A549 (cell line): Measurements from ENCODE around the gene DNAH11. TPM values are rescaled to one million over a fixed set of nuclear protein-coding genes. Genes with fewer than 3 reads are reported as not detected.

Experiments
- ATAC-seq, 2 experiments: fragments of 200-7000 bp in 1 of 2; fragments of >200 bp in 1 of 2; cut with Nextera tagmentation in 1 of 2; cut with Tn5 transposase in 1 of 2; 3 replicates each; pipeline versions ENCODE4 v1.8.0 to v1.9.1; 2018 to 2020; ENCODE audit warnings: mild to moderate bottlenecking in 1 of 2, moderate library complexity in 1 of 2
- CTCF ChIA-PET: fragments of 300-600 bp; sonication (Branson Sonifier 250); formaldehyde crosslinking; extraction: SDS; loops from one replicate; lab custom pipeline; 2021; ENCODE audit warnings: antibody characterized with exemption, inconsistent platforms; lab: Yijun Ruan, JAX
- POLR2A ChIA-PET: fragments of 350-600 bp; formaldehyde crosslinking; extraction: SDS; loops from one replicate; lab custom pipeline; 2021; ENCODE audit warnings: antibody characterized with exemption, inconsistent platforms; lab: Yijun Ruan, JAX
- DNase-seq, 2 experiments: peaks; one replicate each; pipeline versions ENCODE4 v3.0.0 to v3.0.0-alpha.2; 2011 to 2016; ENCODE audit warnings: low read depth in 1 of 2, low spot score in 1 of 2
- FAIRE-seq: peaks from 2 replicates; lab custom pipeline; 2011; peaks lifted over from hg19 to GRCh38; lab: Jason Lieb, UNC
- H3K27ac ChIP-seq, 2 experiments: fragments of >200 bp; sonication (Bioruptor Twin); formaldehyde crosslinking; 3 replicates each; pipeline ENCODE4 v1.5.1; 2016 to 2017
- H3K4me1 ChIP-seq: fragments of >200 bp; sonication (Bioruptor Twin); formaldehyde crosslinking; 3 replicates; pipeline ENCODE4 v1.6.1; 2016
- H3K4me2 ChIP-seq: fragments of >200 bp; sonication (Bioruptor Twin); formaldehyde crosslinking; 3 replicates; pipeline ENCODE4 v1.6.1; 2016
- H3K4me3 ChIP-seq: fragments of >200 bp; sonication (Bioruptor Twin); formaldehyde crosslinking; 3 replicates; pipeline ENCODE4 v1.5.1; 2016
- H3K9me3 ChIP-seq: fragments of >200 bp; sonication (Bioruptor Twin); formaldehyde crosslinking; 3 replicates; pipeline ENCODE4 v1.6.1; 2016
- ELK1 ChIP-seq: fragments of 150-350 bp; IDR thresholded peaks from 2 replicates; pipeline ENCODE4 v1.6.1; 2014; ENCODE audit warnings: low read depth, mild to moderate bottlenecking, low read length
- ESRRA ChIP-seq: fragments of 150-350 bp; IDR thresholded peaks from 2 replicates; pipeline ENCODE4 v1.6.1; 2014; ENCODE audit warnings: mild to moderate bottlenecking, low read length, borderline replicate concordance
- FOSB ChIP-seq: fragments of 250-450 bp; sonication (Bioruptor Pico); IDR thresholded peaks from 2 replicates; pipeline ENCODE4 v1.5.0; 2020; ENCODE audit warnings: mild to moderate bottlenecking, moderate library complexity
- FOXS1 ChIP-seq: fragments of 250-450 bp; sonication (Bioruptor Pico); IDR thresholded peaks from 2 replicates; pipeline ENCODE4 v1.5.0; 2020; ENCODE audit warnings: mild to moderate bottlenecking, moderate library complexity
- HOXB5 ChIP-seq: fragments of 250-450 bp; sonication (Bioruptor Pico); IDR thresholded peaks from 2 replicates; pipeline ENCODE4 v1.5.0; 2020; ENCODE audit warnings: mild to moderate bottlenecking, moderate library complexity
- KDM1A ChIP-seq: fragments of 200-600 bp; sonication (generic); IDR thresholded peaks from 2 replicates; pipeline ENCODE4 v1.6.1; 2016; ENCODE audit warnings: low read depth, mild to moderate bottlenecking
- MAFK ChIP-seq: fragments of 450-650 bp; IDR thresholded peaks from 2 replicates; pipeline ENCODE4 v1.6.1; 2014; ENCODE audit not compliant: partially characterized antibody
- NFE2L2 ChIP-seq: fragments of 150-350 bp; conservative IDR thresholded peaks from 2 replicates; pipeline ENCODE4 v1.6.1; 2014; ENCODE audit warnings: low read length
- NPAS2 ChIP-seq: fragments of 250-450 bp; sonication (Bioruptor Pico); IDR thresholded peaks from 2 replicates; pipeline ENCODE4 v1.8.0; 2022; ENCODE audit warnings: mild to moderate bottlenecking, moderate library complexity, borderline replicate concordance
- POLR2A ChIP-seq: IDR thresholded peaks from 2 replicates; pipeline ENCODE4 v1.6.1; 2012; ENCODE audit warnings: mild to moderate bottlenecking, low read length
- RAD21 ChIP-seq, 2 experiments: fragments of >200 bp in 1 of 2; sonication (Bioruptor Twin) in 1 of 2; formaldehyde crosslinking in 1 of 2; IDR thresholded peaks in 1 of 2; conservative IDR thresholded peaks in 1 of 2; 2 replicates in 1 of 2; 3 replicates in 1 of 2; pipeline ENCODE4 v1.6.1; 2012 to 2018; ENCODE audit warnings: inconsistent platforms in 1 of 2
- RARB ChIP-seq: fragments of 250-450 bp; sonication (Bioruptor Pico); IDR thresholded peaks from 2 replicates; pipeline ENCODE4 v1.8.0; 2021; ENCODE audit warnings: mild to moderate bottlenecking, moderate library complexity
- RCOR1 ChIP-seq: fragments of 150-350 bp; IDR thresholded peaks from 2 replicates; pipeline ENCODE4 v1.6.1; 2014; ENCODE audit warnings: antibody characterized with exemption, low read length, low read depth
- ZSCAN20 ChIP-seq: fragments of 250-450 bp; sonication (Bioruptor Pico); IDR thresholded peaks from 2 replicates; pipeline ENCODE4 v1.8.0; 2022; ENCODE audit warnings: mild to moderate bottlenecking, moderate library complexity
- WGBS: methylation state at CpG from one replicate; pipeline ENCODE4 v1.1.6; 2017; ENCODE audit errors: missing lambda C conversion rate; 5-methylcytosine and 5-hydroxymethylcytosine counted together
- polyA plus RNA-seq, 4 experiments: library from polyadenylated mRNA; depleted of rRNA in 3 of 4; stranded (reverse); fragments of >200 nt; fragmentation: RNase III in 1 of 4; extraction: RNeasy Plus Mini Kit Qiagen cat#74134 plus additional on column Dnase treatment in 1 of 4; gene quantifications; 2 replicates in 3 of 4; 3 replicates in 1 of 4; pipeline ENCODE4 v1.2.3, GENCODE V29; 2011 to 2017
- TF ChIP-seq, protein P1 (sequence below): fragments of >200 bp; sonication (Bioruptor Twin); formaldehyde crosslinking; IDR thresholded peaks from 3 replicates; pipeline ENCODE4 v1.5.1; 2016
- TF ChIP-seq, protein P2 (sequence below): IDR thresholded peaks from 2 replicates; pipeline ENCODE4 v1.6.1; 2012
- TF ChIP-seq, protein P3 (sequence below): IDR thresholded peaks from 2 replicates; pipeline ENCODE4 v1.6.1; 2012; ENCODE audit warnings: low read depth, borderline replicate concordance

The DNAH11 gene
- polyA plus RNA-seq, 2 of the 4 experiments (the other 2 are of a cell fraction) = 0.03 to 0.13 TPM

- Histone ChIP-seq H3K27ac (no peak overlapping the region), H3K4me1 (no peaks in the 10 kb centered on the region), H3K9me3 (no peaks in the 10 kb centered on the region), H3K4me2 (no peak overlapping the region), H3K4me3 (no peak overlapping the region)
- ChIA-PET CTCF (no interaction called here), POLR2A (no interaction called here)
- no peak for DNase-seq
- no peak for FAIRE-seq
- ATAC-seq = no peak
- WGBS = 3% methylated on average over 3 of the region's 3 CpGs
- TF ChIP-seq NFE2L2 (no peak), RCOR1 (no peak), FOXS1 (no peak), MAFK (no peak), RAD21 (conservative IDR thresholded peaks at IDR 0.05 in 1 of 2, IDR thresholded peaks at IDR 0.05 in 1 of 2) (no peak), HOXB5 (CRISPR knock-in tag) (no peak)
- TF ChIP-seq, protein P1, sequence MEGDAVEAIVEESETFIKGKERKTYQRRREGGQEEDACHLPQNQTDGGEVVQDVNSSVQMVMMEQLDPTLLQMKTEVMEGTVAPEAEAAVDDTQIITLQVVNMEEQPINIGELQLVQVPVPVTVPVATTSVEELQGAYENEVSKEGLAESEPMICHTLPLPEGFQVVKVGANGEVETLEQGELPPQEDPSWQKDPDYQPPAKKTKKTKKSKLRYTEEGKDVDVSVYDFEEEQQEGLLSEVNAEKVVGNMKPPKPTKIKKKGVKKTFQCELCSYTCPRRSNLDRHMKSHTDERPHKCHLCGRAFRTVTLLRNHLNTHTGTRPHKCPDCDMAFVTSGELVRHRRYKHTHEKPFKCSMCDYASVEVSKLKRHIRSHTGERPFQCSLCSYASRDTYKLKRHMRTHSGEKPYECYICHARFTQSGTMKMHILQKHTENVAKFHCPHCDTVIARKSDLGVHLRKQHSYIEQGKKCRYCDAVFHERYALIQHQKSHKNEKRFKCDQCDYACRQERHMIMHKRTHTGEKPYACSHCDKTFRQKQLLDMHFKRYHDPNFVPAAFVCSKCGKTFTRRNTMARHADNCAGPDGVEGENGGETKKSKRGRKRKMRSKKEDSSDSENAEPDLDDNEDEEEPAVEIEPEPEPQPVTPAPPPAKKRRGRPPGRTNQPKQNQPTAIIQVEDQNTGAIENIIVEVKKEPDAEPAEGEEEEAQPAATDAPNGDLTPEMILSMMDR = no peak
These were observed 263.5 kb downstream of the DNAH11 start for GRCh38 chr7:21806388-21806787.

DNA sequence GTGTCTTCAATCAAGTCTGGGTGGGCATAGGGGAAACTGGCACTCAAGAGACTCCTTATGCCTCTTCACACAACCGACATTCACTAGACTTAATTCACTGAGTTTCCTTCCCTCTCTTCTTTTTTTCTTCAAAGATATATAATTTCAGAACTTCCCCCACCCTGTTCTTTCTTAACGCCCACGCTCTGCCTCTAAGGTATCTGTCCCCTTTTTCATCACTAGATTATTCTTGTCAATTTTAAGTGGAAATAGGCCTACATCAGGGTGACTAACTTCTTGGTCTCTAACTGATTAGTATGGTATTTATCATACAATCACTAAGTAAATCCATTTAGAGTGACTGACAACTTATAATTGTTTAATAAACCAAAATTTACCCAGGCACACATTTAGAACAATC, 276.2 kb downstream of the DNAH11 start:
- H3K27ac ChIP-seq = no peak overlapping the region
- no peak for TF ChIP-seq POLR2A
- POLR2A ChIA-PET = no interaction called here
- no peak for DNase-seq
- WGBS = 10% methylated on average over 3 of the region's 3 CpGs
- no peaks in the 10 kb centered on the region for H3K9me3 ChIP-seq
- H3K4me1 ChIP-seq = no peaks in the 10 kb centered on the region
- H3K4me3 ChIP-seq = no peak overlapping the region
- no peak for ATAC-seq
- no peak overlapping the region for H3K4me2 ChIP-seq
- CTCF ChIA-PET = no interaction called here
- FAIRE-seq = no peak

DNA sequence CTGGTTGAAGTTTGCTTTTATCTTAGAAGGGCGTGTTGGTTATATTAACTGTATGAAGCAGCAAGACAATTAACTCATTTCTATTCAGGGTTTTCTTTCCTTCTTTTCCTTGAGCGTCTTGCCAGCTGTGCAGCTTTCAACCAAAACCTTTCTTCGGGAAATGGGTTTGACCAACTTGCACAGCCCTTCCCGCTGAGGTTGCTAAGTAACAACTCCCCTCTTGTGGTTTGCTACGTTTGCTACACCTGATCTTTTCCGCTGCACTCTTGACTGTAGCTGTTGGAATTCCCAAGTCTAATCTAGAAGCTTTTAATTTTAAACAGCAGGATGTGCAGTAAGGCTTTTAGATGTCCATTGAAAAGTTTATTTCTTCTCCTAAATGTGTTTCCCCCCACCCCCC, 286.0 kb downstream of the DNAH11 start:
- FAIRE-seq (no peak), ATAC-seq (no peak), DNase-seq (no peak)
- H3K9me3 ChIP-seq = no peaks in the 10 kb centered on the region
- CTCF ChIA-PET = no interaction called here
- H3K4me2 ChIP-seq = no peak overlapping the region
- POLR2A ChIA-PET = no interaction called here
- no peaks in the 10 kb centered on the region for H3K4me1 ChIP-seq
- H3K27ac ChIP-seq = no peak overlapping the region
- no peak overlapping the region for H3K4me3 ChIP-seq
- 10% methylated on average over 6 of the region's 6 CpGs for WGBS
- no peak for TF ChIP-seq MAFK
- no peak for TF ChIP-seq ZSCAN20 (CRISPR knock-in tag)
- TF ChIP-seq, protein P2, sequence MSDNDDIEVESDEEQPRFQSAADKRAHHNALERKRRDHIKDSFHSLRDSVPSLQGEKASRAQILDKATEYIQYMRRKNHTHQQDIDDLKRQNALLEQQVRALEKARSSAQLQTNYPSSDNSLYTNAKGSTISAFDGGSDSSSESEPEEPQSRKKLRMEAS = no peak
- TF ChIP-seq POLR2A = no peak
- no peak for TF ChIP-seq ELK1
- no peak for TF ChIP-seq FOSB (CRISPR knock-in tag)
- no peak for TF ChIP-seq ESRRA

DNA sequence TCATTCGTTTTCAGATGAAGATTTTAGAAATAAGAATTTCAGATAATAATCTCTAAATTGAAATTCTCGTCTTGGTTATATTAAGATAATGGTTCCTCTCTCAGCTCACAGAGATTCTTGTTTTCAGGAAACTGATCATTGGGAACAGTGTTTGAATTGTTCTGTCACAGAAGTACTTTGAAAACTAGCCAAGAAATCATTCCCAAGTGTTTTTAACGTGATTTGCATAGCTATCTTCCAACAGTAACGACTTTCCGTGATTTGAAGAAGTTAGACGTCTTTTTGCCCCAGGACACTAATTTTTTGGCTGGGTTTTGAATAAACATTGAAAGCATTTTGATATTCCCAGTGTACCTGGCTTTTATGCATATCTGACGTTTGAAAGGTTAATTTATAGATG, 286.9 kb downstream of the DNAH11 start:
- no peak for DNase-seq
- ATAC-seq = no peak
- Histone ChIP-seq H3K4me2 (no peak overlapping the region), H3K4me3 (no peak overlapping the region), H3K9me3 (no peaks in the 10 kb centered on the region), H3K27ac (no peak overlapping the region), H3K4me1 (no peaks in the 10 kb centered on the region)
- WGBS = 7% methylated on average over 7 of the region's 7 CpGs
- no peak for FAIRE-seq
- ChIA-PET CTCF (no interaction called here), POLR2A (no interaction called here)
- TF ChIP-seq NPAS2 (CRISPR knock-in tag) = no peak
- TF ChIP-seq RARB (CRISPR knock-in tag) = no peak
- no peak for TF ChIP-seq FOXS1
- no peak for TF ChIP-seq KDM1A
- TF ChIP-seq, protein P3, sequence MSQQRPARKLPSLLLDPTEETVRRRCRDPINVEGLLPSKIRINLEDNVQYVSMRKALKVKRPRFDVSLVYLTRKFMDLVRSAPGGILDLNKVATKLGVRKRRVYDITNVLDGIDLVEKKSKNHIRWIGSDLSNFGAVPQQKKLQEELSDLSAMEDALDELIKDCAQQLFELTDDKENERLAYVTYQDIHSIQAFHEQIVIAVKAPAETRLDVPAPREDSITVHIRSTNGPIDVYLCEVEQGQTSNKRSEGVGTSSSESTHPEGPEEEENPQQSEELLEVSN = no peak
